Mucosa of stomach (tissue), 1 donor: ENCODE measurements around the gene ADCY9.

Experiments used
- H3K27me3 ChIP-seq: one replicate; pipeline ENCODE4 v1.7.0; 2013; ENCODE audit warnings: mild to moderate bottlenecking, low read length; ENCODE audit not compliant: control insufficient read depth, insufficient read depth
- H3K36me3 ChIP-seq: one replicate; pipeline ENCODE4 v1.7.0; 2013; ENCODE audit warnings: low read length; ENCODE audit not compliant: control insufficient read depth, insufficient read depth
- H3K4me1 ChIP-seq: one replicate; pipeline ENCODE4 v1.7.0; 2013; ENCODE audit warnings: mild to moderate bottlenecking, low read length; ENCODE audit not compliant: control insufficient read depth, insufficient read depth
- H3K4me3 ChIP-seq: one replicate; pipeline ENCODE4 v1.7.0; 2013; ENCODE audit warnings: low read length
- H3K9ac ChIP-seq: one replicate; pipeline ENCODE4 v1.7.0; 2013; ENCODE audit warnings: mild to moderate bottlenecking, low read length, moderate library complexity
- H3K9me3 ChIP-seq: one replicate; pipeline ENCODE4 v1.7.0; 2013; ENCODE audit warnings: mild to moderate bottlenecking, low read length, moderate library complexity; ENCODE audit not compliant: control insufficient read depth
- donor health status: Pancreatic carcinoma.

Gene ADCY9

DNA sequence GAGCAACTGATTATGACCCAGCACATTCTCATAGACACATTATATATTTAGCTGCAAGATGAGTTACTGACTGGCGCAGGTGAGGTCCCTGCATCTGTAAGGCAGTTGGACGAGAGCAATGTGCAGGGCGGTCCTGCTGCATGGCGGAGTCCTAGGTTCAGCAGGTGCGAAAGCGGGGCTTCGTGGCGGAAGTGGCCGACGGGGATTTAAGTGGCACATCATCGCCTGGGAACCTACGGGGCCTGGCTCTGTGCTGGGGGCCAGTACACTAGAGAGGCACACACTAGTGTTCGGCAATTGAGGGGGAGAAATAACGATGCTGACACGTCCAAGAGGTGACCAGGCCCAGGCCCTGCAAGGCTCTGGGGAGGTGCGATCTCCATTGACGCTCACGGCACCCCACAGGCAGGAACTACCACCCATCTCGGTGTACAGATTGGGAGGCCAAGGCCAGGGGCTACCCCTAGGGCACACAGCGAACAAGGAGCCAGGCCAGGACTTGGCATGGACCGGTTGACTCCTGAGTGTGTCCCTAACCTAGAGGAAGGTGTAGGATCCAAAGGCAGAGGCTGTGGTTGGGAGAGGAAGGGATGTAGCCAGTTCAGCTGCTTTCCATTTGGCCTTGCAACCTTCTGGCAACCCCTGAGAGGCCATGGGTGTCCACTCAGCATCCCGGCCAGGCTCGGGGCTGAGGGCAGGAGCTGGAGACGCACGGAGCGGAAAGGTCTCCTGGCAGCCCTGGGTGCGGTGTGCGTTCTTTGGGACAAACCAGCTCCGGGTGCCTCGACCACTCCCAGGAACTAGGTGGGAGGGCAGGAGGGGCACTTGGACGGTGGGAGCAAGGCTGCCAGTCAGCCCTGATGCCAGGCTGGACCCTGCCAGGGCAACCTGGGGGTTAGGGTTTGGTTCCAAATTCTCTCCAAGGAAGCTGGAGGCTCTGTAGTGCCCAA, 131.9 kb downstream of the ADCY9 start:
- no peaks in the 10 kb centered on the region for H3K27me3 ChIP-seq
- no peak overlapping the region for H3K4me3 ChIP-seq
- H3K9ac ChIP-seq = no peak overlapping the region
- no peaks in the 10 kb centered on the region for H3K9me3 ChIP-seq
- H3K36me3 ChIP-seq = no peaks in the 10 kb centered on the region
- H3K4me1 ChIP-seq = peaks cover 8% of the 10 kb centered on the region

DNA sequence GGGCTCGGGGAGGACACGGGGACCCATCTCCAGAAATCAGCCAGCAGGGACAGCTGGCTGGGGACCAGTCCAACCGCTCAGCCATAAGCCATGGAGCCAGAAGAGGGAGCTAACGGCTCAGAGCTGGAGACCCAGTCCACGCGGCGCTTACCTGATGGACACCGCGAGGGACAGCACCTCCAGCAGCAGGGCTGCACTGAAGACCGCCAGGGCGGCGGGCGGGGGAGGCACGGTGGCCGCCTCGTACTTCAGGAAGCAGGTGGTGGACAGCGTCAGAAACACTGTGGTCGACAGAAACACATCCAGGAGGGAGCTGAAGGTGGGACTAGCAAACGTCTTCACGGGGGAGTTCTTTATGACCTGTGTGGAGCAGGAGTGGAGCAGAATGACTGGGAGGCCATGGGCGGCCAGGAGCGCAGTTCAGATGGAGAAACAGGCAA, 133.1 kb downstream of the ADCY9 start:
- Histone ChIP-seq H3K9me3 (no peaks in the 10 kb centered on the region), H3K4me1 (no peaks in the 10 kb centered on the region), H3K36me3 (no peaks in the 10 kb centered on the region), H3K27me3 (no peaks in the 10 kb centered on the region), H3K9ac (peak overlapping the region; percentile 34), H3K4me3 (no peak overlapping the region)

DNA sequence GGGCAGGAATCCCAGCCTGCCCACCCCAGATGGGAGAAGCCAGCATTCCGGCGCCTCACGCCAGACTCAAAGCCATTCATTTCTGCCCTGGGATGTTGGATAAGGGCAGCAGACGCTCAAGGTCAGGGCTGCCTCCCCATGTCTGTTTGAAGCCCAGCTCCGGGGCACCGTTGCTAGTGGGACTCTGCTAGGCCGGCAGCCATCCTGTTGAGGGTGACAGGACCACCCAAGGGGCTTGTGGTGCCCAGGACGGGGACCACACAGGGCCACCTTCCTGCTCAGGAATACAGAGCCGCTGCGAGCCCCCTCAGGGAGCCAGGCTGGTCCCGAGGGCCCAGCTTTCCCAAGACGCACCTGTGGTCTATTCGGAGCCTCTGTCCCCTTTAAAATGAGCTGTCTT, 134.0 kb downstream of the ADCY9 start:
- no peaks in the 10 kb centered on the region for H3K27me3 ChIP-seq
- no peaks in the 10 kb centered on the region for H3K9me3 ChIP-seq
- no peak overlapping the region for H3K9ac ChIP-seq
- no peaks in the 10 kb centered on the region for H3K36me3 ChIP-seq
- no peak overlapping the region for H3K4me3 ChIP-seq
- H3K4me1 ChIP-seq = no peaks in the 10 kb centered on the region

DNA sequence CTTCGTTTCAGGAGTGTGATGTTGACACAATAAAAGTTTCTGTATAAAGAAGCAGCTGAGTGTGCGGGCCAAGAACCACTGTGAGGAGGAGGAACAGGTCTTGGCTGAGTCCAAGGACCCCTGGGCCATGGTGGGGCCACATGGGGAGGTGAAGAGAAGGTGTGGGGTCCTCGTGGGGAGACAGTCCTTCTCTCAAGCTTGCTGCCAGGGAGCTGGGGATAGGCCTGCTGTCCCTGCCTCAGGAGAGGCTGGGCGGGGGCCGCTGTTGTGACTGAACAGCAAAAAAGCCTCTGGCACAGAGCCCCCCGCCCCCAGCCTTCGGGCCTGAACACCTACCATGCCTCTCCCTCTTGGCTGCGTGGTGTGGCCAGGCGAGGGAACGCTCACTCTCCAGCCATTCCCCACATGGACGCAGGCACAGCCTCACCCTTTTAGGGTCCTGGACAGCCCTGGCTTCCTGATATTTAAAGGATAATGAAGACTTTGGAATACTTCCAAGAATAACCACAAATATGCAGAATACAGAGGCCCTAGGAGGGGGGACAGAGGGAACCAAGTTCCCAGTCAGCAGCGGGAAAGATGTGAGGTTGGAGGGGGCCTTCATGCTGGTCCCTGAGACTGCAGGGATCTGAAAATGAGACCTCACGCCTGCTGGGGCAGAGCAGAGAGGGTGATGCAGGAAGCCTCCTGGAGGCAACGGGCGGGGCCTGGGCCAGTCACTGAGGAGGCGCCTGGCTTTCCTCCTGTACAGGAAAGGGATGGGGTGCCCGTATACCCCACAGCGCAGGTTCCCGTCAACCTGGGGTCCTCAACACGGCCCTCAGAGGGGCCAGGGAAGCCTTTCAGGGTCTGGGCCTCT, 135.8 kb downstream of the ADCY9 start:
- Histone ChIP-seq H3K4me3 (no peak overlapping the region), H3K4me1 (no peaks in the 10 kb centered on the region), H3K9me3 (no peaks in the 10 kb centered on the region), H3K9ac (no peak overlapping the region), H3K27me3 (no peaks in the 10 kb centered on the region), H3K36me3 (no peaks in the 10 kb centered on the region)

DNA sequence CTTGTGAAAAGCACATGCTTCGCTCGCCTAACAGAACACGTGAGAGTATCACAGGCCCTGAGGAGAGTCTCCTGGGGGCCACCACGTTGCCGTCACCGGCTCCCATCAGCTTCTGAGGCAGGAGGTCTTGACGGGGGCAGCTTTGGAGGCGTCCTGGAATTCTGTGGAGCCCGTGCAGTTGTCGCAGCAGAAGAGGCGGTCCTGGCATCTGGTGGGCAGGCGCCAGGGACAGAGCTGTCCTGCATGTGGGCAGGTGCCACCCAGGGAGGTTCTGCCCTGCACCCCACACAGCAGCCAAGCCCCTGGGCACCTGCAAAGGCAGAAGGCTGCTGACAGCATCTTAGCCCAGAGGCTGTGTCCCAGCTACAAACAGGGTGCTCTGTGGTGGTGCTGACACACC, 136.7 kb downstream of the ADCY9 start:
- no peak overlapping the region for H3K9ac ChIP-seq
- no peaks in the 10 kb centered on the region for H3K9me3 ChIP-seq
- H3K36me3 ChIP-seq = no peaks in the 10 kb centered on the region
- H3K4me1 ChIP-seq = no peaks in the 10 kb centered on the region
- H3K27me3 ChIP-seq = no peaks in the 10 kb centered on the region
- H3K4me3 ChIP-seq = no peak overlapping the region

DNA sequence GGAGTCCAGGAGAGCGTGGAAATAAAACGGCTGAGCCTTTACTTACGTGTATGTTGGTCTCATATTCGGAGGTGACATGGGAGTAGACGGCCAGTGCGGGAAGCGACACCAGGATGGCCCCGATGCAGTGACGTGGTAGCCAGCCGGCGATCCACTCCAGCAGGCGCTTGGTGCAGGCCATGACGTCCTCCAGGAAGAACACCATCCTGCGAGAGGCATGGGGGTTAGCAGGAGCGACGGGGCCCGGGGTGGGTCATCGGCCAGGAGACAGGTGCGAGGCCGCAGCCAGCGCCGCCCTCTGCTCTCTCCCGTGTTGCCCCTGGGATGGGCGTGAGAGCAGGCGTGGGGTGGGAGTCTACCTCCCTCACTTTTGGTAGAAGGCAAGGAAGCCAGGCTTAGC, 137.2 kb downstream of the ADCY9 start:
- Histone ChIP-seq H3K9me3 (no peaks in the 10 kb centered on the region), H3K4me3 (no peak overlapping the region), H3K36me3 (no peaks in the 10 kb centered on the region), H3K4me1 (no peaks in the 10 kb centered on the region), H3K9ac (no peak overlapping the region), H3K27me3 (no peaks in the 10 kb centered on the region)

DNA sequence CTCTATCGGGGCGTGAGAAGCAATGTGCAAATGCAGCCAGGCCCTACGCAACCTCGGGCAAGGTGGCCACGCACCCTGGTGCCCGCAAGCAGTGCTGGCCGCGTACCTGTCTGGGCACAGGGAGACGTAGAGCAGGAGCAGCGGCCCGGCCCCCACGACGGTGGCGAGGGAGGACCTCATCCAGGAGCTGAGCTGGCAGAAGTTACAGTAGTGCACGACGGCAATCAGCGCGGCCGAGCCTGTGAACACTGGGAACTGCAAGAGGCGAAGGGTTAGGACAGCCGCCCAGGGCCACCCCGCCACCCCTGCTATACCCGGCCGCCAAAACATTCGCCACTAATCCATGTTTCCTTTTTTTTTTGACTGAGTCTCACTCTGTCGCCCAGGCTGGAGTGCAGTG, 138.9 kb downstream of the ADCY9 start:
- no peaks in the 10 kb centered on the region for H3K9me3 ChIP-seq
- H3K9ac ChIP-seq = no peak overlapping the region
- H3K36me3 ChIP-seq = no peaks in the 10 kb centered on the region
- H3K4me1 ChIP-seq = no peaks in the 10 kb centered on the region
- no peaks in the 10 kb centered on the region for H3K27me3 ChIP-seq
- H3K4me3 ChIP-seq = no peak overlapping the region

DNA sequence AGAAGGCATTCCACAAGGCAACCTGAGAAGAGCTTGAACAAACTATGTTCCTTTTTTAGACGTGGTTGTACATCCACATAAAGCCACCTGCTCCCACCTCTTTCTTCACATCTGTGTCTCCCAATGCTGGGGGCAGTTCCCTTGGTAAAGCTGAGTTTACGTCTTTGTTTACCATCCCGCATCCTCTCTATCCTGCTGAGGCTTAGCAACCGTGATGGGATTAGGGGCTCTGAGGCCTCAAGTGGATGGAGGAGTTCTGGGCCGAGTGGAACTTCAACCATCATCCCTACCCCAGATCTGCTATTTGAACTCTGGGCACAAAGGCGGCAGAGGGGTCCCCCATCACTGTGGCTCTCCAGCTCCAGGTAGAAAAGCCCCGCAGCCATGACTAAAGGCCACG, 141.5 kb downstream of the ADCY9 start:
- Histone ChIP-seq H3K9me3 (no peaks in the 10 kb centered on the region), H3K36me3 (no peaks in the 10 kb centered on the region), H3K9ac (no peak overlapping the region), H3K4me1 (no peaks in the 10 kb centered on the region), H3K27me3 (no peaks in the 10 kb centered on the region), H3K4me3 (no peak overlapping the region)

DNA sequence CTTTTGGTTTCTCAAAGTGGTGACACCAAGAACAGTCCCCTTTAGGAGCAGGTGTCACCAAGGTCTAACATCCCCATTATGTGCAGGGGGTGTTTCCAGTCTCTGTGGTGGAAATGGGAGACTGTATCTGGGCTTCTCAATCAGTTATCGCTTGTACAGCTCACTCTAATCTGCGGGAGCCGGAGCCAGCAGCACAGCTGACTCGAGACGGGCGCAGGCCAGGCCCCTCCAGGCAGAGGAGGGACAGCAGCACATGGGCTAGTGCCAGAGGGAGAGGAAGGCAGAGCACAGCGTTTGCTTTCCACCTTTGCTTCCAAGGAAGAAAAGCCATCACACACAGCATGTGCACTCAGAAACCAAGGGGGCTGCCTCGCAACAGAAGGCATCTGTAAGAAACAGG, 144.5 kb downstream of the ADCY9 start:
- Histone ChIP-seq H3K4me1 (no peaks in the 10 kb centered on the region), H3K36me3 (no peaks in the 10 kb centered on the region), H3K9ac (no peak overlapping the region), H3K9me3 (no peaks in the 10 kb centered on the region), H3K4me3 (no peak overlapping the region), H3K27me3 (no peaks in the 10 kb centered on the region)

DNA sequence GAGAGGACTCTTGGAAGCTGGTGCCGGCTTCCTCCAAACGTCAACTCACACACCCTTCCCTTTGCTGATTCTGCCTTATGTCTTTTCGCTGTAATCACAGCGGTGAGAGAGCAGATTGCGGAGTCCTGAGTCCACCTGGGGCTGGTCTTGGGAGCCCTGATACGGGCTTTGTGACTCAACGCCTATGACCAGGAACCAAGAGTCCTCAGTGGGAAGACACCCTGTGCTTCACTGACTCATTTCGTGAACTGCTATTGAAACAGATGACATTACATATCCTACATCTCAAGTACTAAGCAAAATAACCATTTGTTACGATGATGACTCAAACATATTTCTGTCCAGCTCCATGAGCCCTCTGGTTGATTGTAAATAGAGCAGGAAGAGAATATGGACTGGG, 145.0 kb downstream of the ADCY9 start:
- Histone ChIP-seq H3K9me3 (no peaks in the 10 kb centered on the region), H3K4me3 (no peak overlapping the region), H3K9ac (no peak overlapping the region), H3K4me1 (no peaks in the 10 kb centered on the region), H3K36me3 (peaks cover 2% of the 10 kb centered on the region), H3K27me3 (no peaks in the 10 kb centered on the region)

DNA sequence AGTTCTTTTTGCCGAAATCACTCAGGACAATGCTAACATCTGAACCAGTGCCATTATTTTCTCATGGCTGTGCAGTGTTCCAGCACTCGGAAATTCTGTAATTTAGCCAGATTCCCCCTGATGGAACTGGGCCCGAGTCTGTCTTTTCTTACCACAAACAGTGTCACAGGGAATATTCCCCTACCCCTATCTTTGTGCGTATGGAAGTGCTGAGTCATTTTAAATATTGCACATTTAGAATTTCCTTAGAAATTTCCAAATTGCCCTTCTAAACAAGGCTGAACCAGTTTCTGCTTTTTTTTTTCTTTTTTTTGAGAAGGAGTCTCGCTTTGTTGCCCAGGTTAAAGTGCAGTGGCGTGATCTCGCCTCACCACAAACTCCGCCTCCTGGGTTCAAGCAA, 147.7 kb downstream of the ADCY9 start:
- Histone ChIP-seq H3K4me3 (no peak overlapping the region), H3K27me3 (no peaks in the 10 kb centered on the region), H3K36me3 (peaks cover 6% of the 10 kb centered on the region), H3K9ac (no peak overlapping the region), H3K9me3 (no peaks in the 10 kb centered on the region), H3K4me1 (no peaks in the 10 kb centered on the region)

DNA sequence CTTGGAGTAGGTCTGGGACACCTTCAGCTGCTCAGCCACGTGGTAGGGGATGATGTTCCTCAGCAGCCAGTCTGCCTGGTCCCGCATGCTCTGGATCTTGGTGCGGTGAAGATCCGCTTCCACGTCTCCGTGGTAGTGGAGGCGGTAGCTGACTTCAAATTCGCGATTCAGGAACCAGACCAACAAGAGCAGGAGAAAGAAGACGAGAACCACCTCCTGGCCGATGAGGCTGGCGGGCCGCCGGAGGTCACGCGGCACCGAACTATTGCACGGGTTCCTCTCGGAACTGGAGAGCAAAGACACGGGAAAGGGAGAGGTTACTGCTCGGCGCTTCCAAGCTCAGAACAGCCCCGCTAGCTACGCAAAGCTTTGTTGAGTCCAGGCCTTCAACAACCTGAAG, 149.6 kb downstream of the ADCY9 start:
- Histone ChIP-seq H3K36me3 (peaks cover 6% of the 10 kb centered on the region), H3K4me1 (no peaks in the 10 kb centered on the region), H3K27me3 (no peaks in the 10 kb centered on the region), H3K4me3 (no peak overlapping the region), H3K9me3 (no peaks in the 10 kb centered on the region), H3K9ac (no peak overlapping the region)
